ENCODE data around the gene DENND1A.

DENND1A gene

DNA sequence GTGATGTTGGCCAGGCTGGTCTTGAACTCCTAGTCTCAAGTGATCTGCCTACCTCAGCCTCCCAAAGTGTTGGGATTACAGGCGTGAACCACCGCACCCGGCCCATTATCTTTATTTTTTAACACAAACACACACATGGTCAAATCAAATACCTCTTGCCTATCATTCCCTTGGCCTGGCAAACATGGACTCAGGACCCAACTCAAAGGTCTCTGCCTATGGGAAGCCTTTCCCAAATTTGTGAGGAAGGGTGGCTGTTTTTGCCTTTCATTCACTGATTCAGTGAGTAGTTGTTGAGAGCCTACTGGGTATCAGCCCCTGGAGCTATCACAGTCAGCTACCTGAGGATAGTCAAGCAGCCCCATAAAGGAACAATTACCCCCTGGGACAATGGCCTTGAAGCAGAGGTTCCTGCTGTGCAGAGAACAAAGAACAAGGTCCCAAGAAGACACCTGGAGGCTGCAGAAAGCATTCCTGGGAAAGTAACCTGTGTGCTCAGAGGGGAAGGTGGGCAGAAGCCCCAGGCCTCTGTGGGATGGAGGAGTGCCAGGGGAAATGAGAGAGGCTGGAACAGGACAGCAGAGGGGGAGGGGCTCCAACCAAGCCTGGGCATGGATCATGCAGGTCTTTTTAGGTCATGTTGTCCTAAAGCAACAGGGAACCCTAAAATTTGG is 447.5 kb downstream of the DENND1A start:
- no peak overlapping the region for H3K4me3 ChIP-seq (ENCODE audit: low read depth, low read length)
- TF ChIP-seq, protein P1, sequence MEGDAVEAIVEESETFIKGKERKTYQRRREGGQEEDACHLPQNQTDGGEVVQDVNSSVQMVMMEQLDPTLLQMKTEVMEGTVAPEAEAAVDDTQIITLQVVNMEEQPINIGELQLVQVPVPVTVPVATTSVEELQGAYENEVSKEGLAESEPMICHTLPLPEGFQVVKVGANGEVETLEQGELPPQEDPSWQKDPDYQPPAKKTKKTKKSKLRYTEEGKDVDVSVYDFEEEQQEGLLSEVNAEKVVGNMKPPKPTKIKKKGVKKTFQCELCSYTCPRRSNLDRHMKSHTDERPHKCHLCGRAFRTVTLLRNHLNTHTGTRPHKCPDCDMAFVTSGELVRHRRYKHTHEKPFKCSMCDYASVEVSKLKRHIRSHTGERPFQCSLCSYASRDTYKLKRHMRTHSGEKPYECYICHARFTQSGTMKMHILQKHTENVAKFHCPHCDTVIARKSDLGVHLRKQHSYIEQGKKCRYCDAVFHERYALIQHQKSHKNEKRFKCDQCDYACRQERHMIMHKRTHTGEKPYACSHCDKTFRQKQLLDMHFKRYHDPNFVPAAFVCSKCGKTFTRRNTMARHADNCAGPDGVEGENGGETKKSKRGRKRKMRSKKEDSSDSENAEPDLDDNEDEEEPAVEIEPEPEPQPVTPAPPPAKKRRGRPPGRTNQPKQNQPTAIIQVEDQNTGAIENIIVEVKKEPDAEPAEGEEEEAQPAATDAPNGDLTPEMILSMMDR (conservative IDR thresholded peaks at IDR 0.05; ENCODE audit: low read depth, low read length), result no peak
- DNase-seq (ENCODE audit: low read depth), result no peak

DNA sequence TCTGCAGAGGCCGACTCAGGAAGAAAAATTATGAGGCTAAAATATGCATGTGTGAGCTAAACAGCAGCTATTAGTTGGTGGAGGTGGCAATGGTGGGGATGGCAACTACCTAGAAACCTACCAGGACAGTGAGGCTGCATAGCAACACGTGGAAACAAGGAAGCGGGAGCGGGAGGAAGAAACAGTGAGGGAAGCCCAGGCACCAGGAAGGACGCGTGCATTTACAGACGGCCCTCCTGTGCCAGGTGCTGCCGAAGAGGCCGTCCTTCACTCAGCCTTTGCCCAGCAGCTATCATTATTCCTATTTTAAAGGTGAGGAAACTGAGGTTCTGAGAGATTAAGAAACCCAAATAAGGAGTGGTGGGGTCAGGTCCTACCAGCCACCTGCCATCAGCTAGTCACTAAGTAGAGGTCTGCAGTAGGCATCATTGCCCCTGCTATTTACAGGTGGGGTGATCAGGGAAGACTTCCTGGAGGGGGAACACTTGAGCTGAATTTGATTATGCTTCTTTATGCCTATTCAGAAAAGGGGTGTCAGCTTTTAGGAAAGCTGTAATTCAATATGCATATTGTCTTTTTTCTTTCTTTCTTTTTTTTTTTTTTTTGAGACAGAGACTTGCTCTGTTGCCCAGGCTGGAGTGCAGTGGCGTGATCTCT is 448.6 kb downstream of the DENND1A start:
- DNase-seq (ENCODE audit: low read depth), result no peak
- H3K4me3 ChIP-seq (ENCODE audit: low read depth, low read length), result no peak overlapping the region
- TF ChIP-seq, protein P1 (conservative IDR thresholded peaks at IDR 0.05; ENCODE audit: low read depth, low read length), result no peak

DNA sequence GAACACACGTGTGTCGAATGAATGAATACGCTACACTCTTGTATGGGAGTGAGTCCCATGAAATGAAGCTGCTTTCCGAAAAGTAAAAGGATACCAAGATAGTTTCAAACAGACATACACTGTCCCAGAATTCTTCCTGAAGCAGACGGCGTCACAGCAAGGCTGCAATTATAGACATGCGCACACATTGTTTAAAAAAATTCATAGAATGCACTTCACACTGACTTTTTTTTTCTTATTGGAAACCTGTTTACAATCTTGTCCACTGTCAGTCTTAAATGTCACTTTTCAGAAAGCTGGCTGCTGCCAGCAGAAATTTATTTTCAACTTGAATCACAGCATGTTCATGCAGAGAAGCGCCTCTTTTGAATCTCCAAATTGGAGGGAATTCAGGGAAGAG is 449.1 kb downstream of the DENND1A start:
- TF ChIP-seq, protein P1 (conservative IDR thresholded peaks at IDR 0.05; ENCODE audit: low read depth, low read length), result no peak
- no peak for DNase-seq (ENCODE audit: low read depth)

DNA sequence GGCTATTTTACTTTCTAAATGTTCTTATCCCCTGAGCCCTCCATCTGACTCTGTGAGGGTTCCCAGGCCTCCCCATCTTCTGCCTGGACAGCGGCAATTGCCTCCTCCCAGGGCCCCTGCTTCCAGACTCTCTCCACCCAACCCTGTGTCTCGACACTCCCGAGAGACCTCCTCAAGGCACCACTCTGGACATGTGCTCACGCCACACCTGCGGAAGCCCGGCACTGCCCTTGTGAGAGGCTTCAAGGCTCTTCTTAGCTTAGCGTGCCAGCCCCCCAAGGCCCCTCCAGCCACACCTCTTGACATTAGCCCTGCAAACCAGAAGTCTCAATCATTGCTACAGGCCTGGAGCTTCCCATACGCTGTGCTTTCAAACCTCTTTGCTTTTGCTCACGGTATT is 449.8 kb downstream of the DENND1A start:
- no peak overlapping the region for H3K4me3 ChIP-seq (ENCODE audit: low read depth, low read length)
- DNase-seq (ENCODE audit: low read depth), result no peak
- TF ChIP-seq, protein P1 (conservative IDR thresholded peaks at IDR 0.05; ENCODE audit: low read depth, low read length), result no peak

More for the DNA sequence above, 449.1 kb downstream of the DENND1A start:
- no peak overlapping the region for H3K4me3 ChIP-seq (ENCODE audit: low read depth, low read length)

DNA sequence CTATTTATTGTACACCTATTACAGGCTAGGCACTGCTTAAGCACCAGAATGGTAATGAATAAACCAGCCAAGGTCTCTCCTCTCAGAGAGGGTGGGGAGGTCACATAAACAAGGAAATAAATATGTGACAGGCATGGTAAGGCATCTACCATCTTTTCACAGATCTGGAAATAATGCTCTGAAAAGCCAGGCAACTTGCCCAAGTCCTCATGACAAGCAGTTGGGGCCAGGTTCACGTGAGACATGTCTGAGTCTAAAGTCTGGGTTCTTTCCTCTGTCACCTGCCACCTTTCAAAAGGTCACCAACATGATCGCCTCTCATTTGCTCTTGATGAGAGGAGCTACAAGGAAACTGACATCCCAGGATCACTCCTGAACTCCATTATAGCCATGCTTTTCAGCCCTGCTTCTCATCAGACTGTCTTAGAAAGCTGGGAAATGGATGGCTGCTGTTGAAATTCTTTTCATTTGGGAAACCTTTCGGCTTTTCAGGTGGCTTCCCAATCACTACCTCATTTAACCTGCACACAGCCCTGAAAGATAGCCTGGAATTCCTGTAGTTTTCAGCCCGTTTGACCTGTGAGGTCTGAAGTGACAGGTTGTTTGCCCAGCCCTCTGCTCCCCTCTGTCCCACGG is 450.8 kb downstream of the DENND1A start:
- DNase-seq (ENCODE audit: low read depth), result no peak
- no peak overlapping the region for H3K4me3 ChIP-seq (ENCODE audit: low read depth, low read length)
- TF ChIP-seq, protein P1 (conservative IDR thresholded peaks at IDR 0.05; ENCODE audit: low read depth, low read length), result no peak

DNA sequence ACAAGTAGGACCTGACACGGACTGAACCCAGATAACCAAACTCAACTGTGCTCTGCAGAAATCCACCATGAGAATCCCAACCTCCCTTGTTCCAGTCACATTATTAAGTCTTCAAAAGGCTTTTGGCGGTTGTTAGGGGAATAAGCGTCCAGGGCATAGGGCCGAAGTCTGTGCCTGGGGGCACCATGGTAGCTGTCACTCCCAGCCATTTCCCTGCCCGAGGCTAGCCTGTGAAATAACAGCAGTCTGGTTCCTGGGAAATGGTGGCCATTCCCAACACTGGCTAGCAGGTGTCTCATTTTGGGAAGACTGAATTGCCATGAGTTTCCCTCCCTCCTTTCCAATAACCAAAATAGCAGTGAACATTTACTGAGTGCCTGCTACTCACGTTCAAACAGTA is 451.8 kb downstream of the DENND1A start:
- TF ChIP-seq, protein P1 (conservative IDR thresholded peaks at IDR 0.05; ENCODE audit: low read depth, low read length), result no peak
- no peak for DNase-seq (ENCODE audit: low read depth)
- H3K4me3 ChIP-seq (ENCODE audit: low read depth, low read length), result no peak overlapping the region
